K562 (cell line): Measurements from ENCODE around the gene SLC10A1. TPM values are rescaled to one million over a fixed set of nuclear protein-coding genes. Genes with fewer than 3 reads are reported as not detected.
A peak's percentile ranks its signal among the peaks of the same experiment; 100 is the strongest.

ENCODE experiments used
- MAFG ChIP-seq: fragments of 450-650 bp; conservative IDR thresholded peaks from 2 replicates; pipeline ENCODE4 v1.6.1; 2016; ENCODE audit warnings: missing genetic modification characterization, missing compliant biosample characterization
- NRF1 ChIP-seq, 2 experiments: fragments of 450-650 bp; IDR thresholded peaks in 1 of 2; conservative IDR thresholded peaks in 1 of 2; 2 replicates each; pipeline ENCODE4 v1.6.1; 2014; ENCODE audit warnings: mild to moderate bottlenecking in 2 of 2
- PHF8 ChIP-seq: fragments of 200-600 bp; sonication (generic); IDR thresholded peaks from 2 replicates; pipeline ENCODE4 v1.6.1; 2012; ENCODE audit warnings: mixed run types, mild to moderate bottlenecking, inconsistent platforms, low read length, moderate library complexity, borderline replicate concordance
- POLR2AphosphoS5 ChIP-seq: IDR thresholded peaks from 2 replicates; pipeline ENCODE4 v1.6.1; 2011; ENCODE audit warnings: mild to moderate bottlenecking, low read depth, low read length, moderate library complexity; ENCODE audit not compliant: control insufficient read depth, insufficient read depth
- POLR2B ChIP-seq: fragments of 450-650 bp; IDR thresholded peaks from 2 replicates; pipeline ENCODE4 v1.6.1; 2018; ENCODE audit warnings: low read depth; ENCODE audit not compliant: partially characterized antibody
- PRMT5 ChIP-seq: sonication (generic); formaldehyde crosslinking; IDR thresholded peaks from 2 replicates; pipeline ENCODE4 v1.5.0; 2020; ENCODE audit warnings: missing genetic modification reagents
- RERE ChIP-seq: sonication (generic); formaldehyde crosslinking; IDR thresholded peaks from 2 replicates; pipeline ENCODE4 v1.8.0; 2023; ENCODE audit warnings: missing genetic modification reagents, mild to moderate bottlenecking, borderline replicate concordance
- SMARCC2 ChIP-seq: fragments of 450-650 bp; IDR thresholded peaks from 2 replicates; pipeline ENCODE4 v1.6.1; 2017; ENCODE audit warnings: antibody characterized with exemption, moderate library complexity, mild to moderate bottlenecking, low read depth
- TAF7 ChIP-seq: fragments of 450-650 bp; IDR thresholded peaks from 2 replicates; pipeline ENCODE4 v1.6.1; 2016; ENCODE audit warnings: missing genetic modification characterization, missing compliant biosample characterization
- ZFX ChIP-seq: sonication (generic); formaldehyde crosslinking; IDR thresholded peaks from 2 replicates; pipeline ENCODE4 v1.8.0; 2022; ENCODE audit warnings: mild to moderate bottlenecking, missing genetic modification reagents, moderate library complexity
- polyA plus RNA-seq, 8 experiments: library from polyadenylated mRNA; depleted of rRNA in 4 of 8; stranded (reverse) in 5 of 8; unstranded in 3 of 8; fragments of >200 nt; fragmentation: Nextera tagmentation in 2 of 8; fragmentation: Illumina TruSeq in 1 of 8; extraction: Ambion mirVana in 2 of 8; extraction: Trizol in 1 of 8; gene quantifications; 2 replicates each; pipeline versions ENCODE4 v1.2.1 to v1.2.3, GENCODE V29; 2011 to 2014; ENCODE audit warnings: inconsistent platforms in 1 of 8, missing spikeins in 1 of 8
- total RNA-seq, 7 experiments: library from RNA; depleted of rRNA in 6 of 7; stranded (reverse); fragments of >200 nt in 6 of 7; fragmentation: Illumina TruSeq in 2 of 7; extraction: Trizol in 2 of 7; gene quantifications; 2 replicates each; pipeline versions ENCODE4 v1.2.1 to v1.2.3, GENCODE V29; 2011 to 2021; ENCODE audit warnings: low replicate concordance in 1 of 7
- TF ChIP-seq, protein P1 (sequence below): fragments of 250-450 bp; sonication (Bioruptor Pico); IDR thresholded peaks from 2 replicates; pipeline ENCODE4 v1.5.0; 2020; ENCODE audit warnings: mild to moderate bottlenecking
- TF ChIP-seq, protein P2 (sequence below), 2 experiments: fragments of 450-650 bp; formaldehyde crosslinking in 1 of 2; IDR thresholded peaks; 2 replicates each; pipeline versions ENCODE4 v1.4.0 to v1.6.1; 2014 to 2020; ENCODE audit warnings: mild to moderate bottlenecking in 2 of 2, borderline replicate concordance in 1 of 2, low read depth in 1 of 2

Gene SLC10A1
- total and polyA plus RNA-seq, 9 of the 15 experiments (the other 6 are each of a cell fraction or from before 2014, with no cell fraction given) = not detected

DNA sequence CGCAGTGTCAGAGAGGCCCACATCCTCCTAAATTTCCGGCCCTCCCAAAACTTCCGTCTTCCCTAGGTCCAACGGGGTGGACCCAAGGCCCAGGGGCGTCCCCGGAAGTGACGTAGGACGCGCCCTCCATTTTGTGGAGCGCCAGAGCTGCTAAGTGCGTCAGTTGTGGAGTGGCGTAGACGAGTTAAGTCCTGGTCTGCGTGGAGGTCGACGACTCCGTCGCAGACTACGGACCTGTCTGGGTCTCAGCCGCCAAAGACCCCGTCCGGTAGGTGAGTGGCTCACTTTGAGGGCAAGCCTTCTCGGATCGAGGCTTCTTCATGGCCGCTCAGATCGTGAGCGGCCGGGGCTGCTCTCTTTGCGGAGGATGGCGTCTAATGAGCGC is 30.1 kb downstream of the SLC10A1 start, which contains the start of gene SRSF5 (continued):
- no peak for TF ChIP-seq RERE (CRISPR knock-in tag)
- TF ChIP-seq, protein P1, sequence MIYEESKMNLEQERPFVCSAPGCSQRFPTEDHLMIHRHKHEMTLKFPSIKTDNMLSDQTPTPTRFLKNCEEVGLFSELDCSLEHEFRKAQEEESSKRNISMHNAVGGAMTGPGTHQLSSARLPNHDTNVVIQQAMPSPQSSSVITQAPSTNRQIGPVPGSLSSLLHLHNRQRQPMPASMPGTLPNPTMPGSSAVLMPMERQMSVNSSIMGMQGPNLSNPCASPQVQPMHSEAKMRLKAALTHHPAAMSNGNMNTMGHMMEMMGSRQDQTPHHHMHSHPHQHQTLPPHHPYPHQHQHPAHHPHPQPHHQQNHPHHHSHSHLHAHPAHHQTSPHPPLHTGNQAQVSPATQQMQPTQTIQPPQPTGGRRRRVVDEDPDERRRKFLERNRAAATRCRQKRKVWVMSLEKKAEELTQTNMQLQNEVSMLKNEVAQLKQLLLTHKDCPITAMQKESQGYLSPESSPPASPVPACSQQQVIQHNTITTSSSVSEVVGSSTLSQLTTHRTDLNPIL (CRISPR knock-in tag) = no peak
- no peak for TF ChIP-seq PRMT5
- no peak; the same call in 1 of the 2 replicates for TF ChIP-seq TAF7
- TF ChIP-seq NRF1 (conservative IDR thresholded peaks at IDR 0.05 in 1 of 2, IDR thresholded peaks at IDR 0.05 in 1 of 2) = no peak
- peak; percentile 82 for TF ChIP-seq ZFX (CRISPR knock-in tag)
- no peak for TF ChIP-seq SMARCC2
- TF ChIP-seq POLR2AphosphoS5 = peak; percentile 97
- peak; percentile 98 for TF ChIP-seq POLR2B
- TF ChIP-seq, protein P2, sequence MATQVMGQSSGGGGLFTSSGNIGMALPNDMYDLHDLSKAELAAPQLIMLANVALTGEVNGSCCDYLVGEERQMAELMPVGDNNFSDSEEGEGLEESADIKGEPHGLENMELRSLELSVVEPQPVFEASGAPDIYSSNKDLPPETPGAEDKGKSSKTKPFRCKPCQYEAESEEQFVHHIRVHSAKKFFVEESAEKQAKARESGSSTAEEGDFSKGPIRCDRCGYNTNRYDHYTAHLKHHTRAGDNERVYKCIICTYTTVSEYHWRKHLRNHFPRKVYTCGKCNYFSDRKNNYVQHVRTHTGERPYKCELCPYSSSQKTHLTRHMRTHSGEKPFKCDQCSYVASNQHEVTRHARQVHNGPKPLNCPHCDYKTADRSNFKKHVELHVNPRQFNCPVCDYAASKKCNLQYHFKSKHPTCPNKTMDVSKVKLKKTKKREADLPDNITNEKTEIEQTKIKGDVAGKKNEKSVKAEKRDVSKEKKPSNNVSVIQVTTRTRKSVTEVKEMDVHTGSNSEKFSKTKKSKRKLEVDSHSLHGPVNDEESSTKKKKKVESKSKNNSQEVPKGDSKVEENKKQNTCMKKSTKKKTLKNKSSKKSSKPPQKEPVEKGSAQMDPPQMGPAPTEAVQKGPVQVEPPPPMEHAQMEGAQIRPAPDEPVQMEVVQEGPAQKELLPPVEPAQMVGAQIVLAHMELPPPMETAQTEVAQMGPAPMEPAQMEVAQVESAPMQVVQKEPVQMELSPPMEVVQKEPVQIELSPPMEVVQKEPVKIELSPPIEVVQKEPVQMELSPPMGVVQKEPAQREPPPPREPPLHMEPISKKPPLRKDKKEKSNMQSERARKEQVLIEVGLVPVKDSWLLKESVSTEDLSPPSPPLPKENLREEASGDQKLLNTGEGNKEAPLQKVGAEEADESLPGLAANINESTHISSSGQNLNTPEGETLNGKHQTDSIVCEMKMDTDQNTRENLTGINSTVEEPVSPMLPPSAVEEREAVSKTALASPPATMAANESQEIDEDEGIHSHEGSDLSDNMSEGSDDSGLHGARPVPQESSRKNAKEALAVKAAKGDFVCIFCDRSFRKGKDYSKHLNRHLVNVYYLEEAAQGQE (IDR thresholded peaks at IDR 0.05; ENCODE audit: borderline replicate concordance) = no peak
- TF ChIP-seq, protein P2 (CRISPR knock-in tag; IDR thresholded peaks at IDR 0.05; ENCODE audit: low read depth) = 0 out of 2 replicates have a peak, but pooled peaks have one; percentile 11
- peak; percentile 91 for TF ChIP-seq PHF8
- no peak for TF ChIP-seq MAFG (tag)
